SK-N-SH (cell line): Measurements from ENCODE around the gene ALPK3. TPM values are rescaled to one million over a fixed set of nuclear protein-coding genes. Genes with fewer than 3 reads are reported as not detected.

Experiments used
- CTCF ChIA-PET: fragments of 300-600, 350-600 bp; formaldehyde crosslinking; extraction: SDS; loops from one replicate; lab custom pipeline; 2021; lab: Yijun Ruan, JAX
- POLR2A ChIA-PET: fragments of 350-600 bp; sonication (Branson Sonifier 250); formaldehyde crosslinking; extraction: SDS; loops from one replicate; lab custom pipeline; 2020; ENCODE audit warnings: antibody characterized with exemption, inconsistent platforms; lab: Yijun Ruan, JAX
- DNase-seq: peaks from one replicate; pipeline ENCODE4 v3.0.0; 2012
- H2AFZ ChIP-seq: fragments of 200-600 bp; sonication (generic); 2 replicates; pipeline ENCODE4 v1.8.1; 2016; ENCODE audit warnings: antibody characterized with exemption, mild to moderate bottlenecking, low read depth
- H3F3A ChIP-seq: fragments of 200-600 bp; sonication (generic); replicated peaks from 2 replicates; pipeline ENCODE3; 2016; ENCODE audit warnings: antibody characterized with exemption, mild to moderate bottlenecking; ENCODE audit not compliant: insufficient read depth
- H3K27ac ChIP-seq, 2 experiments: fragments of 200-500 bp in 1 of 2; fragments of 200-600 bp in 1 of 2; sonication (Bioruptor generic) in 1 of 2; sonication (generic), shearing (Covaris generic) in 1 of 2; 2 replicates each; pipeline versions ENCODE4 v1.5.1 to v1.6.1; 2014 to 2016; ENCODE audit warnings: low read depth in 2 of 2, inconsistent platforms in 1 of 2, low read length in 1 of 2, mild to moderate bottlenecking in 1 of 2, mixed read lengths in 1 of 2
- H3K27me3 ChIP-seq: fragments of 200-600 bp; sonication (generic), shearing (Covaris generic); 2 replicates; pipeline ENCODE4 v1.6.1; 2016; ENCODE audit warnings: mixed run types; ENCODE audit not compliant: insufficient read depth
- H3K36me3 ChIP-seq, 2 experiments: fragments of 200-500 bp in 1 of 2; fragments of 200-600 bp in 1 of 2; sonication (Bioruptor generic) in 1 of 2; sonication (generic) in 1 of 2; replicated peaks in 1 of 2; 2 replicates each; pipeline versions ENCODE3 to v1.5.1; 2014 to 2016; ENCODE audit warnings: low read length in 1 of 2, mild to moderate bottlenecking in 1 of 2; ENCODE audit not compliant: insufficient read depth in 2 of 2, control insufficient read depth in 1 of 2
- H3K4me1 ChIP-seq, 2 experiments: fragments of 200-500 bp in 1 of 2; fragments of 200-600 bp in 1 of 2; sonication (Bioruptor generic) in 1 of 2; sonication (generic), shearing (Covaris generic) in 1 of 2; 2 replicates each; pipeline versions ENCODE4 v1.5.1 to v1.6.1; 2014 to 2016; ENCODE audit warnings: low read depth in 1 of 2, low read length in 1 of 2, mixed run types in 1 of 2; ENCODE audit not compliant: insufficient read depth in 2 of 2, control insufficient read depth in 1 of 2
- H3K4me2 ChIP-seq: fragments of 200-600 bp; sonication (generic), shearing (Covaris generic); 2 replicates; pipeline ENCODE4 v1.6.1; 2017; ENCODE audit warnings: mixed run types
- H3K4me3 ChIP-seq, 2 experiments: fragments of 200-500 bp in 1 of 2; fragments of 200-600 bp in 1 of 2; sonication (Bioruptor generic) in 1 of 2; sonication (generic), shearing (Covaris generic) in 1 of 2; 2 replicates each; pipeline versions ENCODE4 v1.5.1 to v1.8.1; 2014 to 2016; ENCODE audit warnings: low read depth in 2 of 2, inconsistent platforms in 1 of 2, low read length in 1 of 2, mild to moderate bottlenecking in 1 of 2, mixed read lengths in 1 of 2, moderate library complexity in 1 of 2
- H3K79me2 ChIP-seq: fragments of 200-600 bp; sonication (generic); 2 replicates; pipeline ENCODE4 v1.8.1; 2017; ENCODE audit warnings: mild to moderate bottlenecking; ENCODE audit not compliant: insufficient read depth
- H3K9ac ChIP-seq: fragments of 200-600 bp; sonication (generic); 2 replicates; pipeline ENCODE4 v1.6.1; 2017; ENCODE audit warnings: mixed run types
- H3K9me2 ChIP-seq: fragments of 200-600 bp; sonication (generic); 2 replicates; pipeline ENCODE4 v1.6.1; 2017; ENCODE audit warnings: mixed run types
- H3K9me3 ChIP-seq: fragments of 200-600 bp; sonication (generic); 2 replicates; pipeline ENCODE4 v1.6.1; 2017; ENCODE audit warnings: mixed run types, mild to moderate bottlenecking, moderate library complexity
- H4K20me1 ChIP-seq: fragments of 200-600 bp; sonication (generic); 2 replicates; pipeline ENCODE4 v1.6.1; 2017; ENCODE audit warnings: mild to moderate bottlenecking, mixed run types; ENCODE audit not compliant: insufficient read depth
- EP300 ChIP-seq, 2 experiments: IDR thresholded peaks; 2 replicates each; pipeline versions ENCODE4 v1.4.0 to v1.6.1; 2012; ENCODE audit warnings: borderline replicate concordance in 1 of 2, low read depth in 1 of 2, low read length in 1 of 2
- FOSL2 ChIP-seq: IDR thresholded peaks from 2 replicates; pipeline ENCODE4 v1.4.0; 2012; ENCODE audit warnings: low read depth, mild to moderate bottlenecking, moderate library complexity, borderline replicate concordance
- FOXJ3 ChIP-seq: sonication (generic); formaldehyde crosslinking; IDR thresholded peaks from 2 replicates; pipeline ENCODE4 v1.5.1; 2020; ENCODE audit warnings: mild to moderate bottlenecking, missing genetic modification reagents
- FOXM1 ChIP-seq: IDR thresholded peaks from 2 replicates; pipeline ENCODE4 v1.4.0; 2012; ENCODE audit warnings: low read depth, mild to moderate bottlenecking
- GABPA ChIP-seq: IDR thresholded peaks from 2 replicates; pipeline ENCODE4 v1.4.0; 2012; ENCODE audit warnings: low read depth, mild to moderate bottlenecking
- MEF2A ChIP-seq: IDR thresholded peaks from 2 replicates; pipeline ENCODE4 v1.4.0; 2012; ENCODE audit warnings: low read depth, borderline replicate concordance
- NRF1 ChIP-seq: IDR thresholded peaks from 2 replicates; pipeline ENCODE4 v1.6.1; 2012; ENCODE audit warnings: low read depth, mild to moderate bottlenecking, low read length
- RXRA ChIP-seq: IDR thresholded peaks from 2 replicates; pipeline ENCODE4 v1.4.0; 2012; ENCODE audit warnings: low read depth, mild to moderate bottlenecking, borderline replicate concordance
- SIN3A ChIP-seq: IDR thresholded peaks from 2 replicates; pipeline ENCODE4 v1.6.1; 2012; ENCODE audit warnings: low read depth, mild to moderate bottlenecking, low read length, moderate library complexity, borderline replicate concordance
- TAF1 ChIP-seq: IDR thresholded peaks from 2 replicates; pipeline ENCODE4 v1.6.1; 2012; ENCODE audit warnings: low read depth, mild to moderate bottlenecking, low read length, moderate library complexity, borderline replicate concordance
- WGBS: methylation state at CpG from one replicate; pipeline ENCODE4 v1.1.6; 2017; ENCODE audit warnings: low lambda C conversion rate; 5-methylcytosine and 5-hydroxymethylcytosine counted together
- polyA plus RNA-seq, 3 experiments: library from polyadenylated mRNA; depleted of rRNA; stranded (reverse); fragments of >200 nt; gene quantifications; 2 replicates each; pipeline ENCODE4 v1.2.3, GENCODE V29; 2012

Gene ALPK3
- polyA plus RNA-seq, 1 of the 3 experiments (the other 2 are of a cell fraction): 0.16 TPM

DNA sequence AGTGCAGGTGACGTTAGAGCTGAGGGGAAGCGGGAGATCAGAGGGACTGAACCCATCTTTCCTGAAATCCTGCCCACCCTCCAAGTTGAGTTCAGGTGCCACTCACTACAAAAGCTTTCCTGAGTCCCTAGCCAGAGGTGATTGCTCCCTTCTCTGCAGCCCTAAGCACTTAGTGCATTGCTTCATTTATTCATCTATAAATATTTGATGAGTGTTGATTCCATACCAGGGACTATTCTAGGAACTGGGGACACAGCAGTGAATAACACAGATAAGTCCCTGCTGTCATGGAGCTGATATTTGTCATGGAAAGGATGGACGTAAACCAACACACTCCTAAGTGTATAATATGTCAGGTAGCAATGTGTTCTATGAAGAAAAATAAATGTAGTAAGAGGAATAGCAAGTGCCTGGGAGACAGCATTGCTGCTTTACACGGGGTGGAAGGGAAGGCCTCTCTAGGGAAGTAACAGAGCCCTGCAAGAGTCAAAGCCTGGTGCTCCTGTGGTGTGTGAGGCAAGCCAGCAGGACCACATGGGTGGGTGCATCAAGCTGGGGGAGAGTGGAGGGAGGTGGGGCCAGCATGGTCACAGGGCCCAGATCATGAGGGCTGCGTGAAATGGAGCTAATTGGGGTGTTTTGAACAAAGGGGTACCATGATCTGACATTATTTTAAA, 18.6 kb downstream of the ALPK3 start:
- Histone ChIP-seq H3K9me2 (no peaks in the 10 kb centered on the region), H3K27ac (no peak overlapping the region), H3F3A (no peaks in the 10 kb centered on the region), H3K4me2 (no peak overlapping the region), H3K36me3 (no peaks in the 10 kb centered on the region), H4K20me1 (no peaks in the 10 kb centered on the region), H3K4me1 (peaks cover 14 to 19% of the 10 kb centered on the region in 2 experiments; a peak in 3 of 4 replicates), H3K9ac (no peak overlapping the region), H3K9me3 (no peaks in the 10 kb centered on the region), H3K79me2 (no peaks in the 10 kb centered on the region), H2AFZ (no peak overlapping the region), H3K27me3 (no peaks in the 10 kb centered on the region), H3K4me3 (no peak overlapping the region)
- 73% methylated on average over 5 of the region's 5 CpGs for WGBS
- ChIA-PET POLR2A (interaction anchor here (1.0 kb wide), 1 partner anchor 13 kb away, joined by 4 read pairs; no protein-coding TSS in a partner anchor), CTCF (interaction anchor here (1.3 to 6.7 kb wide), 3 partner anchors 9 to 92 kb away, joined by 5 to 38 read pairs (median 7); no protein-coding TSS in a partner anchor)
- DNase-seq: no peak
- TF ChIP-seq FOXM1: no peak
- TF ChIP-seq FOXJ3 (CRISPR knock-in tag): no peak
- no peak for TF ChIP-seq MEF2A

- no peak for TF ChIP-seq GABPA
- H3F3A ChIP-seq: no peaks in the 10 kb centered on the region
- ChIA-PET CTCF (interaction anchor here (1.4 to 1.5 kb wide), 2 partner anchors 13 to 26 kb away, joined by 4 to 5 read pairs; no protein-coding TSS in a partner anchor), POLR2A (interaction anchor here (1.0 kb wide), 1 partner anchor 14 kb away, joined by 4 read pairs; no protein-coding TSS in a partner anchor)
- H3K9me2 ChIP-seq: no peaks in the 10 kb centered on the region
- H3K36me3 ChIP-seq: no peaks in the 10 kb centered on the region
- DNase-seq: no peak
- no peak overlapping the region for H2AFZ ChIP-seq
- no peak overlapping the region for H3K9ac ChIP-seq
- H4K20me1 ChIP-seq: no peaks in the 10 kb centered on the region
- no peak overlapping the region for H3K4me2 ChIP-seq
- no peaks in the 10 kb centered on the region for H3K9me3 ChIP-seq
- H3K4me1 ChIP-seq: peaks cover 19 to 23% of the 10 kb centered on the region in 2 experiments; a peak in 3 of 4 replicates
- 91% methylated on average over 1 of the region's 1 CpG for WGBS
- no peaks in the 10 kb centered on the region for H3K79me2 ChIP-seq
- no peak overlapping the region for H3K27ac ChIP-seq
- no peaks in the 10 kb centered on the region for H3K27me3 ChIP-seq
- no peak overlapping the region for H3K4me3 ChIP-seq
These were observed 19.7 kb downstream of the ALPK3 start for GRCh38 chr15:84836844-84837243.

- Histone ChIP-seq H4K20me1 (no peaks in the 10 kb centered on the region), H3K4me3 (no peak overlapping the region), H3K4me1 (peaks cover 11 to 14% of the 10 kb centered on the region in 2 experiments; a peak in 3 of 4 replicates), H3K4me2 (no peak overlapping the region), H3K27me3 (no peaks in the 10 kb centered on the region), H3K9ac (no peak overlapping the region), H3F3A (no peaks in the 10 kb centered on the region), H3K27ac (no peak overlapping the region; a peak in 1 of 4 replicates), H3K9me2 (no peaks in the 10 kb centered on the region), H3K9me3 (no peaks in the 10 kb centered on the region), H3K36me3 (no peaks in the 10 kb centered on the region), H3K79me2 (no peaks in the 10 kb centered on the region), H2AFZ (no peak overlapping the region)
- TF ChIP-seq TAF1 (no peak), RXRA (no peak), EP300 (IDR thresholded peaks at IDR 0.05; ENCODE audit: borderline replicate concordance in 1 of 2, low read depth in 1 of 2, low read length in 1 of 2) (no peak), NRF1 (no peak), FOSL2 (no peak), SIN3A (no peak)
- CTCF ChIA-PET: interaction anchor here (1.0 to 2.2 kb wide), 5 partner anchors 9 to 88 kb away, joined by 3 to 6 read pairs (median 5); no protein-coding TSS in a partner anchor
- POLR2A ChIA-PET: no interaction called here
- no peak for DNase-seq
- 92% methylated on average over 18 of the region's 23 CpGs for WGBS
These were observed 22.6 kb downstream of the ALPK3 start for GRCh38 chr15:84839714-84840113.
